ENCODE results near the gene P3H3.

Gene P3H3

GRCh38 chr12:6809056-6809455 is 19.2 kb upstream of the P3H3 start:
- no peak for DNase-seq

DNA sequence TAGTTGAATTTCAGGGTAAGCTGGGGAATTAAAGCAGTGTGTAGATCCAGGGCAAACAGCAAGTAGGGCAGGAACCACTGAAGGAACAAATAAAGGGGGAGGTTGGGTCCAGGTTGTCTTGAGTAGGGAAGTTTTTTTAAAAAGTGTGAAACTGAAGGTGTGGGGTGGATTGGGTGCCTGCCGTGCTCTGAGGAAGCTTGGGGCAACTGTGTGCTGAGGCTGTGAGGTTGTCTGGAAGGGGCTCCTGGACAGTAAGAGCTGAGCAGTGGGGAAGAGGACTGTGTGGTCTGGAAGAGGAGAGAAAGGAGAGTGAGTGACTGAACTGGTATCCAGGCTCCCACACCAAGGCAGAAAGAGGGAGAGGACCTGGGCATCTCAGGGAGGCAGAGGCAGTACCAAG is 17.4 kb upstream of the P3H3 start:
- no peak for DNase-seq

GRCh38 chr12:6813363-6813762 is 14.8 kb upstream of the P3H3 start:
- DNase-seq = no peak

GRCh38 chr12:6816598-6816997 is 11.6 kb upstream of the P3H3 start:
- no peak for DNase-seq

GRCh38 chr12:6817098-6817497 is 11.1 kb upstream of the P3H3 start:
- no peak for DNase-seq

- no peak for DNase-seq
Measured at GRCh38 chr12:6817662-6818157, 10.5 kb upstream of the P3H3 start.

DNA sequence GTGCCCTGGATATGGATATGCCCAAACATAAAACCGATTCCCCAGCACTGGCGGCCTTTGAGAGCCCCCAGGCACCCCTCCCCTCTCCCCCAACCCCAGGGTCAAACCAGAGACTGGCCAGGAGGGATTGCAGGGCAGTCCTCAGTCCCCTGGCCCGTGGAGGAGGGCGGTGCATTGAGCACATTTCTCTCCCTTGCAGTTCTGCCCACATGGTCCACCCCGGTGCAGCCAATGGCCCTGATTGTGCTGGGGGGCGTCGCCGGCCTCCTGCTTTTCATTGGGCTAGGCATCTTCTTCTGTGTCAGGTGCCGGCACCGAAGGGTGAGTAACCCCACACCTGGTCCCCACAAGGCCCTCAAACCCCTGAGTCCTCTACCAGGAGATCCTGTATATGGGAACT is 10.0 kb upstream of the P3H3 start:
- DNase-seq = no peak

DNA sequence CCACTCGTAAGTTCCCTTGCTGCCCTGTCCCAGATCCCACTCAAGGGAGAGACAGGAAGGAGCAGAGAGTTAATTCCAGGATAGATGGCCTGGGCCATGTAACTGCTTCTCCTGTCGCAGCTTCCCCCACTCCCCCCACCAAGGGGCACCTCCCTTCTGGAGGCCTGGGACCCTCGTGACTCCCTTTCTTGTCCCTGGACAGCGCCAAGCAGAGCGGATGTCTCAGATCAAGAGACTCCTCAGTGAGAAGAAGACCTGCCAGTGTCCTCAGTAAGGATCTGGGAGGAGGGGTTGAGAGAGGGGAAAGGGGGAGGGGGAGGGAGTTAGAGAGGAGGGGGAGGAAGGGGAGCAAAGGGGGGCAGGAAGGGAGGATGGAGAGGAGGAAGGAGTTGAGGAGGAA is 9.6 kb upstream of the P3H3 start:
- DNase-seq = no peak

GRCh38 chr12:6819106-6820030 is 8.8 kb upstream of the P3H3 start:
- DNase-seq = no peak

- no peak for DNase-seq
Measured at GRCh38 chr12:6820166-6820565, 8.0 kb upstream of the P3H3 start.

DNA sequence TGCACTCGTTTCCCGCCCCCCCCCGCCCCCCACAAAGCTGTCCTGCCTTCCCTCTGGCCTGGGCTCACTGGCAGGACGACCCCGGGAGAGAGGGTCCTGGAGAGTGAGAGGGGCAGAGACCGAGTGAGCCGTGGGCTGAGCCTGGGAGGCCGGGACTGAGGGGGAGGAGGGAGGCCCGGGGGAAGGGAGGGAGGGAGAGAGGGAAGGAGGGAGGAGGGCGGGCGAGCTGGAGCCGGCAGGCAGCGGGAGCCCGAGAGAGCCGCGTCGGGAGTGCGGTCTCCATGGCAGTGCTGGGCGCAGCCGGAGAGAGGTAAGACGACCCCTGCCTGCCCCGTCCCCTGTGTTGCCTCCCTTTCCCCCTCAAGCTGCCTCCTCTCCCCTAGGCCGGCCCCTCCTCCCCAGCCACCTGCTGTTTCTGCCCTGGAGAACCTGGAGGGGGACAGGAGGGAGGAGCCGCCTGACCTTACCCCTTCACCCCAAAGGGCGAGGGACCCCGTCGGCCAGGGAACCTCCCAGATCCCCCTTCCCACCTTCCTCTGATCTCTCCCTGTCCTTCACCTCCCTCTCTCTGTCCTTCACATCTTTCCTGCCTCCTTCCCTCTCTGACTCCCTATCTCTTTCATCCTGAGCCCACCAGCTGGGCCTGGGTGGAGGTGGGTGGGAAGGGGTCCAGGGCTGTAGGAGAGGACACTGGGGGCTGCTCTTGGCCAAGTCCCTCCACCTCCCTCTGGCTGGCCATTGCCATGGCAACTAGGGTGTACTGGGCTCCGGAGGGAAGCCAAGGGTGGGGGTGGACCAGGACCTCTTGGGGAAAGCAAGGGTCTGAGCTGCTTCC is 6.4 kb upstream of the P3H3 start, which contains the start of gene GPR162:
GPR162 (plus strand) TSS at position 231 of the 835 bp plus-strand sequence. CDS start 2,078 bp downstream, outside the sequence.
- peak; percentile 62 for DNase-seq

- DNase-seq = no peak
Measured at GRCh38 chr12:6822426-6823135, 5.6 kb upstream of the P3H3 start.

GRCh38 chr12:6823182-6824084 is 4.8 kb upstream of the P3H3 start:
- DNase-seq = no peak

DNA sequence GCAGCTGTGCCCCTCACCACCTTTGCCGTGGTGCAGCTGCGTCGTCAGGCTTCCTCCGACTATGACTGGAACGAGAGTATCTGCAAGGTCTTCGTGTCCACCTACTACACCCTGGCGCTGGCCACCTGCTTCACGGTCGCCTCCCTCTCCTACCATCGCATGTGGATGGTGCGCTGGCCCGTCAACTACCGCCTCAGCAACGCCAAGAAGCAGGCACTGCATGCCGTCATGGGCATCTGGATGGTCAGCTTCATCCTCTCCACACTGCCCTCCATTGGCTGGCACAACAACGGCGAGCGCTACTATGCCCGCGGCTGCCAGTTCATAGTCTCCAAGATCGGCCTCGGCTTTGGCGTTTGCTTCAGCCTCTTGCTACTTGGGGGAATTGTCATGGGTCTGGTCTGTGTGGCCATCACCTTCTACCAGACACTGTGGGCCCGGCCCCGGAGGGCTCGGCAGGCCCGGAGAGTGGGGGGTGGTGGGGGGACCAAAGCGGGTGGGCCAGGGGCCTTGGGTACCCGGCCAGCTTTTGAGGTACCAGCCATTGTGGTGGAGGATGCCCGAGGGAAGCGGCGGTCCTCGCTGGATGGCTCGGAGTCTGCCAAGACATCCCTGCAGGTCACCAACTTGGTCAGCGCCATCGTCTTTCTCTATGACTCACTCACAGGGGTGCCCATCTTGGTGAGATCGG is 4.0 kb upstream of the P3H3 start:
- DNase-seq = no peak

- DNase-seq = peak; percentile 49
Measured at GRCh38 chr12:6824901-6825381, 3.3 kb upstream of the P3H3 start.

DNA sequence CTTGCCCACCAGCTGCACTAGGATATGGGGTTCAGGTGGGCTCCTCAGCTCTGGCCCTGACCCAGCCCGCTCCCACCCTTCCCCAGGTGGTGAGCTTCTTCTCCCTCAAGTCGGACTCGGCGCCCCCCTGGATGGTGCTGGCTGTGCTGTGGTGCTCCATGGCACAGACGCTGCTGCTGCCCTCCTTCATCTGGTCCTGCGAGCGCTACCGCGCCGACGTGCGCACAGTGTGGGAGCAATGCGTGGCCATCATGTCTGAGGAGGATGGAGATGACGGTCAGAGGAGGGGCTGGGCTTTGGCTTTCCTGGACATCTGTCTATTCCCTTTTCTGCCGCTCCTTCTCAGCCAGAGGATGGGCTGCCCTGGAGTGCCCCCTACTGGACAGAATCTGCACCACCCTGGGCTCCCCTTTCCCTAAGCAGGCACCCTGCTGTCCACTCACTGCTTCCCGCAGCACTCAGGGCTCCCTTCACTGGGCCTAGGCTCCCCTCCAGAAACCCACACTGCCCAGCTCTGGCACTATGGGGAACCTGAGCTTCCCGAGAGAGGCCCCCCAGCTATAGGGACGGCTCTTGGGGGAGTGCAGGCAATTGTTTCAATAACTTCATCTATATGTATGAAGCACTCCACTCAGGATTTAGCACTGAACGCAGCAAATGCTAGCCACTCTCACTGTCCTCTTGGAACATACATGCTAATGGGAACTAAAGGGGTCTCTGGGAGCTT is 2.6 kb upstream of the P3H3 start:
- peak; percentile 80 for DNase-seq

- DNase-seq = no peak
Measured at GRCh38 chr12:6826125-6826733, 2.0 kb upstream of the P3H3 start.

DNA sequence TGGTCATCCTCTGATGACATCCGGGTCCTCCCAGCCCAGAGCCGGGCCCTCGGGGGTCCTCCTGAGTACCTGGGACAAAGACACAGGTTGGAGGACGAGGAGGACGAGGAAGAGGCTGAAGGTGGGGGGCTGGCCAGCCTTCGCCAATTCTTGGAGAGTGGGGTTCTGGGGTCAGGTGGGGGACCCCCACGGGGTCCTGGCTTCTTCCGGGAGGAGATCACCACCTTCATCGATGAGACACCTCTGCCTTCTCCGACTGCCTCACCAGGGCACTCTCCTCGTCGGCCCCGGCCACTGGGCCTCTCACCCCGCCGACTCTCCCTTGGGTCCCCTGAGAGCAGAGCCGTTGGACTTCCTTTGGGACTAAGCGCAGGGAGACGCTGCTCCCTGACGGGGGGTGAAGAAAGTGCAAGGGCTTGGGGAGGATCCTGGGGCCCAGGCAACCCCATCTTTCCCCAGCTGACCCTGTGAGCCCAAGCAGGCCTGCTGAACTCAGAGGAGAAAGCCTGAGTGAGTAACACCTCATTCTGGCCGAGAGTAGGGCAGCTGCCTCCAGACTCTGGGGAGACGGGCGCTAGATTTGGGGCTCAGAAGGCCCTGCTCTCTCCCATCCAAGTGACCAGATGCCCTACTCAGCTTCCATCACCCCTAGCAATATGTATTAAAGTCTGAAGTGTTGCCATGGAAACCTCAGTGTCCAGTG is 1.3 kb upstream of the P3H3 start:
- DNase-seq = no peak

DNA sequence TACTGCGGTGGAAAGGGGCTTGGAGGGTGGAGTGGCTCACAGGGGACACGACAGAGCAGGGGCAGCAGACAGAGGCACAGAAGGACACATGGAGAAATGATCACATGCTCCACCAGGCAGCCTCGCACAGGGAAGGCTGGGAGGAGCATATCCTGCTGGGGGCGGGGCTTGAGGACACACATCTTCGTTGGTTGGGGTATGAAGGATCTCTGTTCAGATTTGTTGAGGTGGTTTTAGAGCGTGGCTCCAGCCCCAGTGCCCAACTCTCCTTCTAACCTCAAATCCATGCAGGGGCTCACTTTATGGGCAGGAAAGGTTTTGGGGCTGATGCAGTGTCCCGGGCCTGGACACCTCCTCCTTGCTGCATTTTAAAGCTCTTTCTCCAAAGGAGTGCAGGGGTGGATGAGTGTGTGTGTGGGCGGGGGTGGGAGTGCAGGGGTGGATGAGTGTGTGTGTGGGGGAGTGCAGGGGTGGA is 733 bp upstream of the P3H3 start:
- peak; percentile 89 for DNase-seq

Data from fibroblast of skin of right biceps (primary cell).